HepG2 (cell line): ENCODE results near the gene EVI5. TPM values are rescaled to one million over a fixed set of nuclear protein-coding genes. Genes with fewer than 3 reads are reported as not detected.

ENCODE experiments used
- CBX1 ChIP-seq: IDR thresholded peaks from one replicate; pipeline ENCODE4 v1.6.1; 2016; ENCODE audit warnings: antibody characterized with exemption, low read depth
- CHD4 ChIP-seq: fragments of 200-600 bp; sonication (generic); IDR thresholded peaks from 2 replicates; pipeline ENCODE4 v1.7.0; 2017; ENCODE audit warnings: mild to moderate bottlenecking, low read length, borderline replicate concordance
- FOXJ3 ChIP-seq: sonication (generic); formaldehyde crosslinking; IDR thresholded peaks from 2 replicates; pipeline ENCODE4 v1.4.0; 2020; ENCODE audit warnings: missing genetic modification reagents, mild to moderate bottlenecking, borderline replicate concordance
- ISL2 ChIP-seq: sonication (generic); formaldehyde crosslinking; IDR thresholded peaks from 2 replicates; pipeline ENCODE4 v1.5.0; 2020; ENCODE audit warnings: missing genetic modification reagents
- KMT2A ChIP-seq: sonication (generic); formaldehyde crosslinking; IDR thresholded peaks from 2 replicates; pipeline ENCODE4 v1.4.0; 2020; ENCODE audit warnings: missing genetic modification reagents
- ZNF235 ChIP-seq: sonication (generic); formaldehyde crosslinking; IDR thresholded peaks from 2 replicates; pipeline ENCODE4 v1.8.1; 2023; ENCODE audit warnings: mild to moderate bottlenecking, missing genetic modification reagents, borderline replicate concordance
- ZNF367 ChIP-seq: sonication (generic); formaldehyde crosslinking; IDR thresholded peaks from 2 replicates; pipeline ENCODE4 v1.4.0; 2020; ENCODE audit warnings: missing genetic modification reagents, borderline replicate concordance
- ZNF644 ChIP-seq: IDR thresholded peaks from 2 replicates; pipeline ENCODE4 v1.6.1; 2016; ENCODE audit warnings: low read depth
- ZNF660 ChIP-seq: sonication (generic); formaldehyde crosslinking; IDR thresholded peaks from 2 replicates; pipeline ENCODE4 v1.5.1; 2020; ENCODE audit warnings: mild to moderate bottlenecking, low read depth, missing genetic modification reagents, borderline replicate concordance
- polyA plus RNA-seq, 8 experiments: library from polyadenylated mRNA; depleted of rRNA in 3 of 8; stranded (reverse) in 7 of 8; unstranded in 1 of 8; fragments of >200 nt; fragmentation: Illumina TruSeq in 4 of 8; extraction: Trizol in 4 of 8; gene quantifications; 2 replicates each; pipeline versions ENCODE4 v1.2.1 to v1.2.3, GENCODE V29; 2011 to 2016; ENCODE audit warnings: low read depth in 4 of 8, missing spikeins in 1 of 8, mixed read lengths in 1 of 8; ENCODE audit not compliant: insufficient read depth in 1 of 8
- total RNA-seq, 5 experiments: library from RNA; depleted of rRNA; stranded (reverse); fragments of >200 nt; fragmentation: Illumina TruSeq; extraction: Trizol; gene quantifications; 2 replicates each; pipeline ENCODE4 v1.2.3, GENCODE V29; 2016; ENCODE audit warnings: low read depth in 1 of 5
- TF ChIP-seq, protein P1 (sequence below): sonication (generic); formaldehyde crosslinking; IDR thresholded peaks from 2 replicates; pipeline ENCODE4 v1.5.0; 2020; ENCODE audit warnings: mild to moderate bottlenecking, missing genetic modification reagents, borderline replicate concordance
- TF ChIP-seq, protein P2 (sequence below): sonication (generic); formaldehyde crosslinking; conservative IDR thresholded peaks from 2 replicates; pipeline ENCODE4 v1.5.0; 2020; ENCODE audit warnings: missing genetic modification reagents
- TF ChIP-seq, protein P3 (sequence below): sonication (generic); formaldehyde crosslinking; IDR thresholded peaks from 2 replicates; pipeline ENCODE4 v1.4.0; 2020; ENCODE audit warnings: missing genetic modification reagents
- TF ChIP-seq, protein P4 (sequence below): sonication (generic); formaldehyde crosslinking; IDR thresholded peaks from 2 replicates; pipeline ENCODE4 v1.4.0; 2020; ENCODE audit warnings: mild to moderate bottlenecking, missing genetic modification reagents

Gene EVI5
- total and polyA plus RNA-seq, 2 of the 13 experiments (the other 11 are each of a cell fraction or from before 2014, with no cell fraction given): 4.0 to 12.6 TPM

DNA sequence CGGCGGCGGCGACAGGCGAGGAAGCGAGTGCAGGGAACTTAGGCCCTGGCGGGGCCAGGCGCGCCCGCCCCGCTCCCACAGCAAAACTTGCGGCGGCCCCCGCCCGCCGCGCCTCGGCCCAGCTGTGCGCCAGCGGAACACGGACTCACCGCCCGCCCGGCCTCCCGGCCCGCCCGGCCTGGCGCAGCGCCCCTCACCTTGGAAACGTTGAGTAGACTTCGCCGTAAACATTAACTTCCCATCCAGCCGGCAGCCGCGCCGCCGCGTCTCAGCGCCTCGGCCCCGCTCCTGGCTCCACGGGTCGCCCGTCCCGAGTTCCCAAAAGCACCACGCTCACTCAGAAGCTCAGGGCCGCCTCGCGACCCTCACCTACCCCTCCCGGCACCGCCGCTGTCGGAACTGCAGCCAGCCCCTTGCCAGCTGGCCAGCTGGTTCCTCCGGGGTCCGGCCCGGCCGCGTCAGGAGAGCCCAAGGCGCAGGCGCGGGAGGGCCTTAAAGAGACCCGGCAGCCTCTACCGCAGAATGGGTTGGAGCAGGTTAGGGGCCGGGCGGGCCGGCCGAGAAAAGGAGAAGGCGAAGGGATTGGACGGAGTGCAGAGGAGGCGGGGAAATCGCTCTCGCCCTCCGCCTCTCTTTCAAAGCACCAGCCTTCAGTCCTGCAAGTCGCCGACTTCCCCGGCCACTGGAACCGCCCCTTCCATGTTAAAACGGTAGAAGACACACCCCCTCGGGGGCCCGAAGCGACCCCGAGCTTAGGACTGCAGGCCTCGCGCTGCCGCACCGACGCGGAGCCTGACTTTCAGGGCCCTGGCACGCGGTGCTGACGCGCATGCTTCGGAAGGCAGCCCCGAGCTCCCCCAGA lies at the start of gene EVI5 (continued):
- TF ChIP-seq, protein P1, sequence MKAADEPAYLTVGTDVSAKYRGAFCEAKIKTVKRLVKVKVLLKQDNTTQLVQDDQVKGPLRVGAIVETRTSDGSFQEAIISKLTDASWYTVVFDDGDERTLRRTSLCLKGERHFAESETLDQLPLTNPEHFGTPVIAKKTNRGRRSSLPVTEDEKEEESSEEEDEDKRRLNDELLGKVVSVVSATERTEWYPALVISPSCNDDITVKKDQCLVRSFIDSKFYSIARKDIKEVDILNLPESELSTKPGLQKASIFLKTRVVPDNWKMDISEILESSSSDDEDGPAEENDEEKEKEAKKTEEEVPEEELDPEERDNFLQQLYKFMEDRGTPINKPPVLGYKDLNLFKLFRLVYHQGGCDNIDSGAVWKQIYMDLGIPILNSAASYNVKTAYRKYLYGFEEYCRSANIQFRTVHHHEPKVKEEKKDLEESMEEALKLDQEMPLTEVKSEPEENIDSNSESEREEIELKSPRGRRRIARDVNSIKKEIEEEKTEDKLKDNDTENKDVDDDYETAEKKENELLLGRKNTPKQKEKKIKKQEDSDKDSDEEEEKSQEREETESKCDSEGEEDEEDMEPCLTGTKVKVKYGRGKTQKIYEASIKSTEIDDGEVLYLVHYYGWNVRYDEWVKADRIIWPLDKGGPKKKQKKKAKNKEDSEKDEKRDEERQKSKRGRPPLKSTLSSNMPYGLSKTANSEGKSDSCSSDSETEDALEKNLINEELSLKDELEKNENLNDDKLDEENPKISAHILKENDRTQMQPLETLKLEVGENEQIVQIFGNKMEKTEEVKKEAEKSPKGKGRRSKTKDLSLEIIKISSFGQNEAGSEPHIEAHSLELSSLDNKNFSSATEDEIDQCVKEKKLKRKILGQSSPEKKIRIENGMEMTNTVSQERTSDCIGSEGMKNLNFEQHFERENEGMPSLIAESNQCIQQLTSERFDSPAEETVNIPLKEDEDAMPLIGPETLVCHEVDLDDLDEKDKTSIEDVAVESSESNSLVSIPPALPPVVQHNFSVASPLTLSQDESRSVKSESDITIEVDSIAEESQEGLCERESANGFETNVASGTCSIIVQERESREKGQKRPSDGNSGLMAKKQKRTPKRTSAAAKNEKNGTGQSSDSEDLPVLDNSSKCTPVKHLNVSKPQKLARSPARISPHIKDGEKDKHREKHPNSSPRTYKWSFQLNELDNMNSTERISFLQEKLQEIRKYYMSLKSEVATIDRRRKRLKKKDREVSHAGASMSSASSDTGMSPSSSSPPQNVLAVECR: peak; percentile 87
- peak; percentile 80 for TF ChIP-seq FOXJ3
- peak; percentile 82; the same call in 1 of the 2 replicates for TF ChIP-seq ZNF235 (CRISPR knock-in tag)
- no peak for TF ChIP-seq CHD4
- TF ChIP-seq, protein P2, sequence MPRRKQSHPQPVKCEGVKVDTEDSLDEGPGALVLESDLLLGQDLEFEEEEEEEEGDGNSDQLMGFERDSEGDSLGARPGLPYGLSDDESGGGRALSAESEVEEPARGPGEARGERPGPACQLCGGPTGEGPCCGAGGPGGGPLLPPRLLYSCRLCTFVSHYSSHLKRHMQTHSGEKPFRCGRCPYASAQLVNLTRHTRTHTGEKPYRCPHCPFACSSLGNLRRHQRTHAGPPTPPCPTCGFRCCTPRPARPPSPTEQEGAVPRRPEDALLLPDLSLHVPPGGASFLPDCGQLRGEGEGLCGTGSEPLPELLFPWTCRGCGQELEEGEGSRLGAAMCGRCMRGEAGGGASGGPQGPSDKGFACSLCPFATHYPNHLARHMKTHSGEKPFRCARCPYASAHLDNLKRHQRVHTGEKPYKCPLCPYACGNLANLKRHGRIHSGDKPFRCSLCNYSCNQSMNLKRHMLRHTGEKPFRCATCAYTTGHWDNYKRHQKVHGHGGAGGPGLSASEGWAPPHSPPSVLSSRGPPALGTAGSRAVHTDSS (CRISPR knock-in tag): no peak
- TF ChIP-seq, protein P3, sequence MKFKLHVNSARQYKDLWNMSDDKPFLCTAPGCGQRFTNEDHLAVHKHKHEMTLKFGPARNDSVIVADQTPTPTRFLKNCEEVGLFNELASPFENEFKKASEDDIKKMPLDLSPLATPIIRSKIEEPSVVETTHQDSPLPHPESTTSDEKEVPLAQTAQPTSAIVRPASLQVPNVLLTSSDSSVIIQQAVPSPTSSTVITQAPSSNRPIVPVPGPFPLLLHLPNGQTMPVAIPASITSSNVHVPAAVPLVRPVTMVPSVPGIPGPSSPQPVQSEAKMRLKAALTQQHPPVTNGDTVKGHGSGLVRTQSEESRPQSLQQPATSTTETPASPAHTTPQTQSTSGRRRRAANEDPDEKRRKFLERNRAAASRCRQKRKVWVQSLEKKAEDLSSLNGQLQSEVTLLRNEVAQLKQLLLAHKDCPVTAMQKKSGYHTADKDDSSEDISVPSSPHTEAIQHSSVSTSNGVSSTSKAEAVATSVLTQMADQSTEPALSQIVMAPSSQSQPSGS (CRISPR knock-in tag): peak; percentile 65
- TF ChIP-seq KMT2A (CRISPR knock-in tag): peak; percentile 85
- no peak for TF ChIP-seq ZNF644
- peak; percentile 78; the same call in 1 of the 2 replicates for TF ChIP-seq ZNF660
- TF ChIP-seq, protein P4, sequence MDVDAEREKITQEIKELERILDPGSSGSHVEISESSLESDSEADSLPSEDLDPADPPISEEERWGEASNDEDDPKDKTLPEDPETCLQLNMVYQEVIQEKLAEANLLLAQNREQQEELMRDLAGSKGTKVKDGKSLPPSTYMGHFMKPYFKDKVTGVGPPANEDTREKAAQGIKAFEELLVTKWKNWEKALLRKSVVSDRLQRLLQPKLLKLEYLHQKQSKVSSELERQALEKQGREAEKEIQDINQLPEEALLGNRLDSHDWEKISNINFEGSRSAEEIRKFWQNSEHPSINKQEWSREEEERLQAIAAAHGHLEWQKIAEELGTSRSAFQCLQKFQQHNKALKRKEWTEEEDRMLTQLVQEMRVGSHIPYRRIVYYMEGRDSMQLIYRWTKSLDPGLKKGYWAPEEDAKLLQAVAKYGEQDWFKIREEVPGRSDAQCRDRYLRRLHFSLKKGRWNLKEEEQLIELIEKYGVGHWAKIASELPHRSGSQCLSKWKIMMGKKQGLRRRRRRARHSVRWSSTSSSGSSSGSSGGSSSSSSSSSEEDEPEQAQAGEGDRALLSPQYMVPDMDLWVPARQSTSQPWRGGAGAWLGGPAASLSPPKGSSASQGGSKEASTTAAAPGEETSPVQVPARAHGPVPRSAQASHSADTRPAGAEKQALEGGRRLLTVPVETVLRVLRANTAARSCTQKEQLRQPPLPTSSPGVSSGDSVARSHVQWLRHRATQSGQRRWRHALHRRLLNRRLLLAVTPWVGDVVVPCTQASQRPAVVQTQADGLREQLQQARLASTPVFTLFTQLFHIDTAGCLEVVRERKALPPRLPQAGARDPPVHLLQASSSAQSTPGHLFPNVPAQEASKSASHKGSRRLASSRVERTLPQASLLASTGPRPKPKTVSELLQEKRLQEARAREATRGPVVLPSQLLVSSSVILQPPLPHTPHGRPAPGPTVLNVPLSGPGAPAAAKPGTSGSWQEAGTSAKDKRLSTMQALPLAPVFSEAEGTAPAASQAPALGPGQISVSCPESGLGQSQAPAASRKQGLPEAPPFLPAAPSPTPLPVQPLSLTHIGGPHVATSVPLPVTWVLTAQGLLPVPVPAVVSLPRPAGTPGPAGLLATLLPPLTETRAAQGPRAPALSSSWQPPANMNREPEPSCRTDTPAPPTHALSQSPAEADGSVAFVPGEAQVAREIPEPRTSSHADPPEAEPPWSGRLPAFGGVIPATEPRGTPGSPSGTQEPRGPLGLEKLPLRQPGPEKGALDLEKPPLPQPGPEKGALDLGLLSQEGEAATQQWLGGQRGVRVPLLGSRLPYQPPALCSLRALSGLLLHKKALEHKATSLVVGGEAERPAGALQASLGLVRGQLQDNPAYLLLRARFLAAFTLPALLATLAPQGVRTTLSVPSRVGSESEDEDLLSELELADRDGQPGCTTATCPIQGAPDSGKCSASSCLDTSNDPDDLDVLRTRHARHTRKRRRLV (CRISPR knock-in tag): peak; percentile 93; the same call in 1 of the 2 replicates
- TF ChIP-seq CBX1: peak; percentile 64
- TF ChIP-seq ISL2 (CRISPR knock-in tag): peak; percentile 53; the same call in 1 of the 2 replicates
- peak; percentile 96 for TF ChIP-seq ZNF367 (CRISPR knock-in tag)
